GM12878 (cell line): ENCODE data around the gene VASP. TPM values are rescaled to one million over a fixed set of nuclear protein-coding genes. Genes with fewer than 3 reads are reported as not detected.

Experiments
- ATAC-seq: fragments of 200-7000 bp; cut with Tn5 transposase; 3 replicates; pipeline ENCODE4 v1.9.1; 2020; ENCODE audit warnings: mild to moderate bottlenecking, moderate library complexity
- BruUV-seq: library from RNA; stranded (reverse); fragments of 400-500 nt; replicated peaks from 2 replicates; lab custom pipeline; 2021; lab: Mats Ljungman, UMichigan
- CTCF ChIA-PET: fragments of 300-600 bp; sonication (Branson Sonifier 250); formaldehyde crosslinking; extraction: SDS; loops from one replicate; lab custom pipeline; 2021; ENCODE audit warnings: inconsistent platforms; lab: Yijun Ruan, JAX
- POLR2A ChIA-PET: fragments of 350-600 bp; formaldehyde crosslinking; extraction: SDS; loops from one replicate; lab custom pipeline; 2021; ENCODE audit warnings: inconsistent platforms; lab: Charles Lee
- RAD21 ChIA-PET: fragments of 300-600 bp; sonication (Branson Sonifier 250); formaldehyde crosslinking; loops from one replicate; lab custom pipeline; 2023; ENCODE audit warnings: antibody characterized with exemption; ENCODE audit not compliant: unreplicated experiment; lab: Charles Lee
- SMC1A ChIA-PET: fragments of 300-600 bp; sonication (Branson Sonifier 250); formaldehyde crosslinking; loops from one replicate; lab custom pipeline; 2023; ENCODE audit not compliant: unreplicated experiment, uncharacterized antibody; lab: Charles Lee
- DNase-seq: peaks from one replicate; pipeline ENCODE4 v3.0.0-alpha.2; 2011; ENCODE audit warnings: low read depth, low spot score
- FAIRE-seq: peaks from 3 replicates; lab custom pipeline; 2011; peaks lifted over from hg19 to GRCh38; lab: Jason Lieb, UNC
- H2AFZ ChIP-seq: 2 replicates; pipeline ENCODE4 v1.6.0; 2011; ENCODE audit warnings: low read depth, low read length, control low read depth; ENCODE audit not compliant: control insufficient read depth
- H3K27ac ChIP-seq: 2 replicates; pipeline ENCODE4 v1.5.1; 2011; ENCODE audit warnings: control low read depth; ENCODE audit not compliant: control insufficient read depth, insufficient read depth
- H3K27me3 ChIP-seq, 2 experiments: replicated peaks in 1 of 2; 2 replicates each; pipeline versions ENCODE4 v1.6.0 to v1.6.1; 2011; ENCODE audit warnings: low read length in 1 of 2; ENCODE audit not compliant: control insufficient read depth in 2 of 2, insufficient read depth in 2 of 2
- H3K36me3 ChIP-seq, 2 experiments: 2 replicates each; pipeline ENCODE4 v1.5.1; 2011; ENCODE audit warnings: low read length in 1 of 2; ENCODE audit not compliant: control insufficient read depth in 2 of 2, insufficient read depth in 2 of 2
- H3K4me1 ChIP-seq: 2 replicates; pipeline ENCODE4 v1.6.1; 2011; ENCODE audit warnings: mild to moderate bottlenecking, low read length, moderate library complexity, mixed read lengths; ENCODE audit not compliant: control insufficient read depth, insufficient read depth
- H3K4me2 ChIP-seq: 2 replicates; pipeline ENCODE4 v1.6.0; 2011; ENCODE audit warnings: control low read depth; ENCODE audit not compliant: control insufficient read depth, insufficient read depth
- H3K4me3 ChIP-seq: fragments of 200-600 bp; sonication (generic); 2 replicates; pipeline ENCODE4 v1.5.1; 2016
- H3K79me2 ChIP-seq: 2 replicates; pipeline ENCODE4 v1.6.0; 2011; ENCODE audit warnings: low read length; ENCODE audit not compliant: control insufficient read depth, insufficient read depth
- H3K9ac ChIP-seq: 2 replicates; pipeline ENCODE4 v1.8.0; 2011; ENCODE audit warnings: low read length, control low read depth, mixed read lengths; ENCODE audit not compliant: control insufficient read depth, insufficient read depth
- H3K9me3 ChIP-seq: replicated peaks from 3 replicates; pipeline ENCODE4 v1.5.1; 2011; ENCODE audit warnings: mild to moderate bottlenecking, low read length; ENCODE audit not compliant: control insufficient read depth, insufficient read depth
- H4K20me1 ChIP-seq: 2 replicates; pipeline ENCODE4 v1.6.0; 2011; ENCODE audit not compliant: control insufficient read depth, insufficient read depth
- GATAD2B ChIP-seq: fragments of 450-650 bp; conservative IDR thresholded peaks from 2 replicates; pipeline ENCODE4 v1.6.1; 2017; ENCODE audit warnings: low read depth, mild to moderate bottlenecking, moderate library complexity
- IRF3 ChIP-seq: fragments of 450-650 bp; IDR thresholded peaks from 2 replicates; pipeline ENCODE4 v1.6.1; 2014; ENCODE audit warnings: mild to moderate bottlenecking
- KDM1A ChIP-seq: fragments of 200-600 bp; sonication (generic); IDR thresholded peaks from 2 replicates; pipeline ENCODE4 v1.6.1; 2016; ENCODE audit warnings: borderline replicate concordance
- SIN3A ChIP-seq: IDR thresholded peaks from 2 replicates; pipeline ENCODE4 v1.6.1; 2012; ENCODE audit warnings: low read depth, low read length, improper control_type of control experiment
- SREBF1 ChIP-seq: IDR thresholded peaks from 2 replicates; pipeline ENCODE4 v1.6.1; 2012; ENCODE audit warnings: mild to moderate bottlenecking, low read length
- WGBS: methylation state at CpG from one replicate; pipeline ENCODE4 v1.1.6; 2016; ENCODE audit warnings: low lambda C conversion rate; ENCODE audit not compliant: insufficient replicate concordance, insufficient coverage; ENCODE audit errors: missing lambda C conversion rate; 5-methylcytosine and 5-hydroxymethylcytosine counted together
- in situ Hi-C: fragments of 300-500 bp; cut with MboI; formaldehyde crosslinking; loops from 9 replicates; pipeline ENCODE4 v1.14.3; 2018; ENCODE audit warnings: mixed read lengths
- intact Hi-C: fragments of 100-400 bp; cut with micrococcal nuclease; formaldehyde crosslinking; loops from one replicate; pipeline ENCODE4 v1.14.2; 2022; ENCODE audit not compliant: unreplicated experiment
- polyA plus RNA-seq, 11 experiments: library from polyadenylated mRNA; depleted of rRNA in 4 of 11; unstranded in 6 of 11; stranded (reverse) in 5 of 11; fragments of >200 nt; fragmentation: Nextera tagmentation in 4 of 11; fragmentation: Illumina TruSeq in 1 of 11; extraction: Ambion mirVana in 4 of 11; extraction: Trizol in 1 of 11; gene quantifications; 1 replicate in 1 of 11; 2 replicates in 10 of 11; pipeline versions ENCODE4 v1.2.1 to v1.2.3, GENCODE V29; 2011 to 2016; ENCODE audit warnings: inconsistent platforms in 2 of 11, missing spikeins in 2 of 11, low read depth in 1 of 11
- total RNA-seq, 4 experiments: library from RNA; depleted of rRNA in 3 of 4; stranded (reverse); fragments of >200 nt in 3 of 4; fragmentation: Illumina TruSeq in 1 of 4; extraction: Trizol in 1 of 4; gene quantifications; 2 replicates each; pipeline versions ENCODE4 v1.2.1 to v1.2.3, GENCODE V29; 2013 to 2021

The VASP gene
- total and polyA plus RNA-seq, 10 of the 15 experiments (the other 5 are each of a cell fraction or from before 2014, with no cell fraction given) = 19.5 to 298 (median 84.8) TPM

- no peak overlapping the region for H2AFZ ChIP-seq
- H3K4me3 ChIP-seq = no peak overlapping the region
- TF ChIP-seq GATAD2B = no peak
- TF ChIP-seq SREBF1 = no peak
- TF ChIP-seq KDM1A = no peak
- no peak for TF ChIP-seq SIN3A
- no peak for TF ChIP-seq IRF3
- POLR2A ChIA-PET = interaction anchor here (2.2 kb wide), 1 partner anchor 31 kb away, joined by 9 read pairs; no protein-coding TSS in a partner anchor
- no peak for DNase-seq
- ATAC-seq = no peak
- H3K27ac ChIP-seq = no peak overlapping the region
- no peak overlapping the region for H3K4me2 ChIP-seq
- peaks cover 14% of the 10 kb centered on the region for H3K4me1 ChIP-seq
- H3K27me3 ChIP-seq = peaks cover 0 to 2% of the 10 kb centered on the region in 2 experiments; a peak in 2 of 4 replicates
- 63% methylated on average over 15 of the region's 15 CpGs for WGBS
- SMC1A ChIA-PET = interaction anchor here (0.6 to 1.3 kb wide), 2 partner anchors 15 to 31 kb away, joined by 3 to 4 read pairs; no protein-coding TSS in a partner anchor
- in situ Hi-C loops = loop anchor here (25.0 kb wide), 1 partner anchor 1708 kb away; the partner anchor contains the start of gene SMG9
- CTCF ChIA-PET = interaction anchor here (0.8 to 5.2 kb wide), 4 partner anchors 8 to 40 kb away, joined by 3 to 71 read pairs (median 4); no protein-coding TSS in a partner anchor
- intact Hi-C loops = loop anchor here (10.0 kb wide), 1 partner anchor 396 kb away; the partner anchor contains the start of genes GEMIN7 and ZNF296
- no TSS peak for BruUV-seq
- H3K9ac ChIP-seq = no peak overlapping the region
- H3K9me3 ChIP-seq = no peaks in the 10 kb centered on the region
- FAIRE-seq = no peak
- peaks cover 3% of the 10 kb centered on the region; the same call in 1 of the 2 replicates for H4K20me1 ChIP-seq
- no peaks in the 10 kb centered on the region for H3K36me3 ChIP-seq
- RAD21 ChIA-PET = interaction anchor here (1.2 kb wide), 1 partner anchor 31 kb away, joined by 3 read pairs; no protein-coding TSS in a partner anchor
- no peaks in the 10 kb centered on the region for H3K79me2 ChIP-seq
Measured at GRCh38 chr19:45470762-45471081, 36.6 kb upstream of the VASP start.
